Tibial nerve (tissue), 4 donors: ENCODE measurements around the gene PLA2G6.

ENCODE experiments used
- CTCF ChIP-seq, 5 experiments: fragments of 200-600 bp in 3 of 5; fragments of 450-650 bp in 2 of 5; sonication (generic) in 3 of 5; IDR thresholded peaks; one replicate each; pipeline ENCODE4 v1.5.1; 2016 to 2019; ENCODE audit warnings: antibody characterized with exemption in 5 of 5, mild to moderate bottlenecking in 3 of 5, moderate library complexity in 2 of 5
- EP300 ChIP-seq, 2 donors: sonication (generic); formaldehyde crosslinking; IDR thresholded peaks; one replicate each; pipeline ENCODE4 v1.6.1; 2017; ENCODE audit warnings: antibody characterized with exemption in 2 of 2, mild to moderate bottlenecking in 1 of 2
- POLR2A ChIP-seq, 2 donors: fragments of 450-650 bp; IDR thresholded peaks; one replicate each; pipeline ENCODE4 v1.6.1; 2017; ENCODE audit warnings: antibody characterized with exemption in 2 of 2, mild to moderate bottlenecking in 2 of 2, moderate library complexity in 2 of 2

GRCh38 chr22:38067028-38067415, 114.6 kb downstream of the PLA2G6 start:
- TF ChIP-seq CTCF (IDR thresholded peaks at IDR 0.05) (no peak), POLR2A (IDR thresholded peaks at IDR 0.05) (no peak), EP300 (IDR thresholded peaks at IDR 0.05) (peak in 1 of 2 donors; percentile 2)
